ENCODE measurements around the gene AGL.
"Not testable (repeated sequence)": the region's sequence is repeated elsewhere in the genome, so short reads cannot be mapped to it uniquely, and the experiment has no call there.

Gene AGL

DNA sequence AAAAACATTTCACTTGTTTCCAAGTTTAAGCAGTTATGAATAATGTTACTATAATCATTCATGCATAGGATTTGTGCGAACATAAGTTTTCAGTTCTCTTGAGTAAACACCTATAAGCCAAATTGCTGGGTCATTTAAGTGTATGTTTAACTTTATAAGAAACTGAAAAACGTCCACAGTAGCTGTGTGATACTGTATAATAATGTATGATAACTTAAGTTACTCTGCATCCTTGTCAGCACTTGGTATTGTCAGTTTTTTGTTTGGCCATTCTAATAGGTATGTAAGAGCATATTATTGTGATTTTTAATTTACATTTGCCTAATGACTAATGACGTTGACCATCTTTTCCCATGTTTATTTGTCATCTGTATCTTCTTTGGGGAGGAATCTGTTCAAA lies 105.2 kb downstream of the AGL start:
- no peaks in the 10 kb centered on the region for H3K36me3 ChIP-seq (replicated peaks)
- no peaks in the 10 kb centered on the region for H3K27me3 ChIP-seq (replicated peaks)
- no peak overlapping the region for H3K4me3 ChIP-seq (ENCODE audit: low read depth, low read length)
- H3K27ac ChIP-seq = no peak overlapping the region
- no peak for DNase-seq
- TF ChIP-seq, protein P1, sequence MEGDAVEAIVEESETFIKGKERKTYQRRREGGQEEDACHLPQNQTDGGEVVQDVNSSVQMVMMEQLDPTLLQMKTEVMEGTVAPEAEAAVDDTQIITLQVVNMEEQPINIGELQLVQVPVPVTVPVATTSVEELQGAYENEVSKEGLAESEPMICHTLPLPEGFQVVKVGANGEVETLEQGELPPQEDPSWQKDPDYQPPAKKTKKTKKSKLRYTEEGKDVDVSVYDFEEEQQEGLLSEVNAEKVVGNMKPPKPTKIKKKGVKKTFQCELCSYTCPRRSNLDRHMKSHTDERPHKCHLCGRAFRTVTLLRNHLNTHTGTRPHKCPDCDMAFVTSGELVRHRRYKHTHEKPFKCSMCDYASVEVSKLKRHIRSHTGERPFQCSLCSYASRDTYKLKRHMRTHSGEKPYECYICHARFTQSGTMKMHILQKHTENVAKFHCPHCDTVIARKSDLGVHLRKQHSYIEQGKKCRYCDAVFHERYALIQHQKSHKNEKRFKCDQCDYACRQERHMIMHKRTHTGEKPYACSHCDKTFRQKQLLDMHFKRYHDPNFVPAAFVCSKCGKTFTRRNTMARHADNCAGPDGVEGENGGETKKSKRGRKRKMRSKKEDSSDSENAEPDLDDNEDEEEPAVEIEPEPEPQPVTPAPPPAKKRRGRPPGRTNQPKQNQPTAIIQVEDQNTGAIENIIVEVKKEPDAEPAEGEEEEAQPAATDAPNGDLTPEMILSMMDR (IDR thresholded peaks at IDR 0.05; ENCODE audit: low read depth, low read length, missing control alignments) = no peak
- in situ Hi-C loops (cut with HindIII; ENCODE audit: low pct_ligation_motif_present, low sequenced_read_pairs) = no loop called here

- DNase-seq = peak; percentile 28
- Histone ChIP-seq H3K4me3 (ENCODE audit: low read depth, low read length) (no peak overlapping the region), H3K27ac (peak overlapping the region; percentile 14), H3K36me3 (replicated peaks) (no peaks in the 10 kb centered on the region), H3K27me3 (replicated peaks) (no peaks in the 10 kb centered on the region)
- TF ChIP-seq, protein P1 (IDR thresholded peaks at IDR 0.05; ENCODE audit: low read depth, low read length, missing control alignments) = no peak
- in situ Hi-C loops (cut with HindIII; ENCODE audit: low pct_ligation_motif_present, low sequenced_read_pairs) = no loop called here
Measured at GRCh38 chr1:99956755-99957154, 106.6 kb downstream of the AGL start.

GRCh38 chr1:99957818-99958217 lies 107.7 kb downstream of the AGL start:
- no peaks in the 10 kb centered on the region for H3K36me3 ChIP-seq (replicated peaks)
- H3K27me3 ChIP-seq (replicated peaks) = no peaks in the 10 kb centered on the region
- no peak overlapping the region for H3K4me3 ChIP-seq (ENCODE audit: low read depth, low read length)
- TF ChIP-seq, protein P1 (IDR thresholded peaks at IDR 0.05; ENCODE audit: low read depth, low read length, missing control alignments) = no peak
- DNase-seq = no peak
- in situ Hi-C loops (cut with HindIII; ENCODE audit: low pct_ligation_motif_present, low sequenced_read_pairs) = no loop called here
- no peak overlapping the region for H3K27ac ChIP-seq

- DNase-seq; H3K27ac ChIP-seq; H3K4me3 ChIP-seq (ENCODE audit: low read depth, low read length); in situ Hi-C loops (cut with HindIII; ENCODE audit: low pct_ligation_motif_present, low sequenced_read_pairs); H3K27me3 ChIP-seq (replicated peaks); H3K36me3 ChIP-seq (replicated peaks): not testable (repeated sequence)
Measured at GRCh38 chr1:99959189-99959705, 109.1 kb downstream of the AGL start.

- H3K4me3 ChIP-seq (ENCODE audit: low read depth, low read length); H3K27me3 ChIP-seq (replicated peaks); DNase-seq; H3K36me3 ChIP-seq (replicated peaks); H3K27ac ChIP-seq; in situ Hi-C loops (cut with HindIII; ENCODE audit: low pct_ligation_motif_present, low sequenced_read_pairs): not testable (repeated sequence)
Measured at GRCh38 chr1:99960260-99960659, 110.1 kb downstream of the AGL start.

GRCh38 chr1:99963041-99963795 lies 113.1 kb downstream of the AGL start:
- DNase-seq = peak; percentile 19
- H3K27ac ChIP-seq = peak overlapping the region; percentile 42
- TF ChIP-seq, protein P1 (IDR thresholded peaks at IDR 0.05; ENCODE audit: low read depth, low read length, missing control alignments) = no peak
- H3K36me3 ChIP-seq (replicated peaks) = no peaks in the 10 kb centered on the region
- in situ Hi-C loops (cut with HindIII; ENCODE audit: low pct_ligation_motif_present, low sequenced_read_pairs) = no loop called here
- H3K4me3 ChIP-seq (ENCODE audit: low read depth, low read length) = no peak overlapping the region
- no peaks in the 10 kb centered on the region for H3K27me3 ChIP-seq (replicated peaks)

DNA sequence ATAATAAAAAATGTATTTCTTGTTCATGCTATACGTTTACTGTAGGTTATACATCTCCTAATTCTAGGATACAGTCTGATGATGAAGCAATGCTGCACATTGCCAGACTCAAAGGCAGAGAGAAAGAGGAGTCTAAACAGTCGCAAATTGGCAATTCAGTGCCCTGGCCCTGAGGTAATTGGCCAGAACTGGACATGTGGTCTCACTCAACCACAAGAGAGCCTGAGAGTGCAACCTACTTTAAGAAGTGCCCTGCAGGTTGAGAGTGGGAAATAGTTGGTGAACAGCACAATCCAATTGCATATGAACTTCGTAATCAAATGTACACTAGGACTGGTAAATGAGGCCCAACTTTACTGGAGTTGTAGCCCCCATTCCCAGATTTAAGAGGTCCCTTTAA lies 114.6 kb downstream of the AGL start:
- no peak overlapping the region for H3K4me3 ChIP-seq (ENCODE audit: low read depth, low read length)
- no peak for DNase-seq
- H3K27ac ChIP-seq = no peak overlapping the region
- in situ Hi-C loops (cut with HindIII; ENCODE audit: low pct_ligation_motif_present, low sequenced_read_pairs) = no loop called here
- H3K36me3 ChIP-seq (replicated peaks) = no peaks in the 10 kb centered on the region
- TF ChIP-seq, protein P1 (IDR thresholded peaks at IDR 0.05; ENCODE audit: low read depth, low read length, missing control alignments) = no peak
- no peaks in the 10 kb centered on the region for H3K27me3 ChIP-seq (replicated peaks)

Measured in brain microvascular endothelial cell (primary cell).